CD4-positive, alpha-beta T cell treated with Interleukin-6 for 4 hours (primary cell): ENCODE results near the gene NT5C3B.
"Not testable (repeated sequence)": the region's sequence is repeated elsewhere in the genome, so short reads cannot be mapped to it uniquely, and the experiment has no call there.

ENCODE experiments used
- DNase-seq: peaks from one replicate; pipeline ENCODE4 v3.0.0-alpha.2; 2020; ENCODE audit warnings: mixed read lengths

The NT5C3B gene

GRCh38 chr17:41835800-41836549, at the start of gene NT5C3B:
NT5C3B (minus strand) TSS chr17:41836232; CDS start chr17:41836193, 39 bp downstream.
- peak; percentile 79 for DNase-seq

GRCh38 chr17:41885733-41886132, 49.7 kb upstream of the NT5C3B start:
- peak; percentile 14 for DNase-seq

DNA sequence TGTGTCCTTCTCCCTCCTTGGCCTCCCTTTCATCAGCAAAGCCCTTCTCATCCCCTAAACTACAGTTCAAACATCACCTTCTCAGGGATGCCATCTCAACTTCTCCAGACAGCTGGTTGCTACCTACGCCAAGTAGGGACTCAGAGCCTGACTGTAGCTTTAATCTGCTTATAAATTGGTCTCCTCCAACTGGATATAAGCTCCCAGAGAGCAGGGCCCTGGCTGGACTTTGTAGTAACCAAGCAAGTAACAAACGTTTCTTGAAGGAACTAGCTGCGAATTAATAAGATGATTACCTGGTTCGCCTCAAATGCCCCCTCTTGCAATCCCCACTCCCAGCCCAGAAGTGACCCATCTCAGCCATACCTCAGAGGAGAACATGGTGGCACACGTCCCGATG, 46.7 kb upstream of the NT5C3B start:
- DNase-seq: no peak

GRCh38 chr17:41880130-41880529, 44.1 kb upstream of the NT5C3B start:
- no peak for DNase-seq

GRCh38 chr17:41874293-41874670, 38.2 kb upstream of the NT5C3B start:
- DNase-seq: not testable (repeated sequence)

GRCh38 chr17:41873559-41874292, 37.7 kb upstream of the NT5C3B start:
- DNase-seq: no peak

- no peak for DNase-seq
These were observed 35.8 kb upstream of the NT5C3B start for GRCh38 chr17:41871789-41872188.

DNA sequence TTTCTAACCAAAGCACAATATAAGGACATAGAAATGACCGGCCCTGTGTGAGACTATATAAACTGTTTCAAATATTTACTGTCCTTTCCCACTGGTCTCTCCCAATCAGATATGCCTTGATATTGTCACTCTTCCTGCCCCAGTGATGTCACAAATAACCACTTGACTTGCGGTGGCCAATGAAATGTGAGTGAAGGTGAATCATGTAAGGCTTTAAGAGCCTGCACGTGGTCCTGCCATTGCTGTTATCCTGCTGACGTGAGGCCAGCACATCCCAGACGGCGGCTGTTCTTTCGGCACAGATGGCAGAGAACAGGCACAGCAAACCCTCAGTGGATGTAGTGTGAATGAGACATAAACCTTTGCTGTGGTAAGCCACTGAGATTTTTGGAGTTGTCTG, 34.6 kb upstream of the NT5C3B start:
- no peak for DNase-seq

DNA sequence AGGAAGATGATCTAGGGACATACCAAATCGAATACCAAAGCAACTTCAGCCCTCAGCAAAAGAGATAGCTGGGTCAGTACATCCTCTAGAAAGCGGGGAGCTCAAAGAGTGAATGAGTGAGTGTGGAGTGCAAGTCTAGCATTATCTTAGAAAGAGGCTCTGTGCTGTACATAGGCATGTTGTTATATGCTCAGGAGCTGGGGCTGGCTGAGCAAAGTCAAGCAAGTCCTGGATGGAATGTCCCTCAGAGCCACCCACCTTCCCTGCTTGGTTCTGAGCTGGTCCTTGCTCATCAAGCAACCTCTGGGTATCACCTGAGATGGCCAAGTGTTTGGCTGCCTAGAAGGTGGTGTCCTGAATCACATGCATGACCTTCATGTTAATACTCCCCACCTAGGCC, 34.1 kb upstream of the NT5C3B start:
- no peak for DNase-seq

DNA sequence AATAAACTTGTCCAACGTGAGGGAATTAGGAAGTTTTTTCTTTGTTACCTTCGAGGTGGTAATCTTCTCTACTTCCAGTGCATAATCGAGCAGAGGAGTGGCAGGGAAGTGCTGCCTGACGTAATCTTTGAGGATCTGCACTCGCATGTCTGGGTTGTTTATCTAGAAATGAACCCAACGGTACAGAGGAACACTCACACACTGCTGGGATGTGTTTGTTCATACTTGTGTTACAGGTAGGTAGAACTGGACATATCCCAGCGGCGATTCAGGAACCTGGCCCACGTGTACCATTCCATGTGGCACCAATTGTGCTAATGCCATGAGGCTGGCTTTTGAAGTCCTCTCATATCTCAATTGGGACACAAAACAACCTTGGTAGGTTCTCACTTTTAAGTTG, 33.4 kb upstream of the NT5C3B start:
- no peak for DNase-seq

GRCh38 chr17:41868568-41868967, 32.5 kb upstream of the NT5C3B start:
- no peak for DNase-seq

DNA sequence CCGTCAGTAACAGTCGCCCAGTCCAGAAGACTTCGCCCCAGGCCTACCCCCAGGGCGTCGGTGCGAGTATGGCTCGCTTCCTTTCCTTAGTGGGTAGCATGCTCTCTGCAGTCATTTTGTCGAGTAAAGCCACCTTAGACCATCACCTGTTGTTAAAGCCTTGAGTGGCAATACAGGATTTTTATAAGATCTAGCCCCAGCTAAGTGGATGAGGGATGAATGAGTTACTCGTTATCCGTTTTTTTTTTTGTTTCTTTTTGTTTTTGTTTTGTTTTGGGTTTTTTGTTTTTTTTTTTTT, 29.5 kb upstream of the NT5C3B start:
- no peak for DNase-seq

DNA sequence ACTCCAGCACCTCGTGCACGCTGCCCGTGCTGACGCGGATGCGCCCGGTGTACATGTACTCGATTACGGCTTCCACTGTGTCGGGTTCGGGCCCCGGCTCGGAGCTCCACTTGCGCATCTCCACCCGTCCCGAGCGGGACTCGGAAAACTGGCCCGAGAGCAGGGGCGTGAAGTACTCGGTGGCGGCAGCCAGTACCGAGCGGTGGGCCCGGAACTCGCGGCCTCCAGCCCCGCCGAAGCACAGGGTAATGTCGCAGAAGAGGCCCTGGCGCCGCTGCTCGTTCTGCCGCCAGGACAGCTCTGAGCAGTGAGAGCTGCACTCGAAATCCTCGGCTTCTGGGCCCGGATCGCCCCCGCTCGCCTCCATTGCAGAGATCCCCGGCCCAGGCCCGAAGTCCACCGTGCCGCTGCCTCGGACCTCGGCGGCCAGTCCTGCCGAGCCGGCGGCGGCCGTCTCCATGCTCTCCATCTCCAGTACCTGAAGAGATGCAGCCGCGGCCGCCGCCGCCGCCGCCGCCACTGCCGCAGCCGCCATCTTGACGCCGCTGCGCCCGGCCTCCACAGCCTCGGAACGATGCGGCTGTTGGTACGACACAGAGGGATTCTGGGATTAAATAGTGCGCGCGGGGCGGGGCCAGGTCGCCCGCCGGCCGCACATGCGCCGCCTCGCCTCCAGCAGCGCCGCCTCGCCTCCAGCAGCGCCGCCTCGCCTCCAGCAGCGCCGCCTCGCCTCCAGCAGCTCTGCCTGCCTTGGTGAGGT, 29.0 kb upstream of the NT5C3B start, which contains the start of gene KLHL11:
KLHL11 (minus strand) TSS at position 588 of the 760 bp plus-strand sequence; CDS start at position 535, 53 bp downstream.
- DNase-seq: peak; percentile 90

- DNase-seq: no peak
These were observed 28.4 kb upstream of the NT5C3B start for GRCh38 chr17:41864498-41864835.

DNA sequence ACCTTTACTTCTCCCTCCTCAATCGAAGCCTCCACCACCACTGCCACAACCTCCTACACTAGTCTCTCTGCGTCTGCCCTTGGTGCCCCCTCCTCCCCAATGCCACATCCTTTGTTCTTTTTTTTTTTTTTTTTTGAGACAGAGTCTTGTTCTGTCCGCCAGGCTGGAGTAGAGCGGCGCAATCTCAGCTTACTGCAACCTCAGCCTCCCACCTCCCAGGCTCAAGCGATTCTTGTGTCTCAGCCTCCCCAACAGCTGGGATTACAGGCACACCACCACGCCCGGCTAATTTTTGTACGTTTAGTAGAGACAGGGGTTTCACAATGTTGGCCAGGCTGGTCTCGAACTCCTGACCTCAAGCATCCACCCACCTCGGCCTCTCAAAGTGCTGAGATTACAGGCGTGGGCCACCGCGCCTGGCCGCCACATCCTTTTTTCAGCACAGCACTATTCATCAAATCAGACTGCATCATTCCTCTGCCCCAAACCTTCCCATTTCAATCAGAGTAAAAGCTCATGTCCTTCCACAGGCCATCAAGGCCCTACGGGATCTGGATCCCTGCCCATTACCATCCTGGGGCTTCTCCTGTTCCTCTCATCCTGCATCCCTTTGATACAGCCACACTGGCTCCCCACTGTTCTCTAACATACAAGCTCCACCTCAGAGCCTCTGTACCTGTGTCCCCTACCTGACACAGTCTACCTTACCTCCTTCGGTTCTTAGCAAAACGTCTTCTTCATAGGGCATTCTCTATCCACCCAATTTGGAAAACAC, 27.2 kb upstream of the NT5C3B start:
- peak; percentile 44 for DNase-seq

GRCh38 chr17:41860254-41860931, 24.4 kb upstream of the NT5C3B start:
- no peak for DNase-seq

GRCh38 chr17:41851382-41851781, 15.3 kb upstream of the NT5C3B start:
- not testable (repeated sequence) for DNase-seq

DNA sequence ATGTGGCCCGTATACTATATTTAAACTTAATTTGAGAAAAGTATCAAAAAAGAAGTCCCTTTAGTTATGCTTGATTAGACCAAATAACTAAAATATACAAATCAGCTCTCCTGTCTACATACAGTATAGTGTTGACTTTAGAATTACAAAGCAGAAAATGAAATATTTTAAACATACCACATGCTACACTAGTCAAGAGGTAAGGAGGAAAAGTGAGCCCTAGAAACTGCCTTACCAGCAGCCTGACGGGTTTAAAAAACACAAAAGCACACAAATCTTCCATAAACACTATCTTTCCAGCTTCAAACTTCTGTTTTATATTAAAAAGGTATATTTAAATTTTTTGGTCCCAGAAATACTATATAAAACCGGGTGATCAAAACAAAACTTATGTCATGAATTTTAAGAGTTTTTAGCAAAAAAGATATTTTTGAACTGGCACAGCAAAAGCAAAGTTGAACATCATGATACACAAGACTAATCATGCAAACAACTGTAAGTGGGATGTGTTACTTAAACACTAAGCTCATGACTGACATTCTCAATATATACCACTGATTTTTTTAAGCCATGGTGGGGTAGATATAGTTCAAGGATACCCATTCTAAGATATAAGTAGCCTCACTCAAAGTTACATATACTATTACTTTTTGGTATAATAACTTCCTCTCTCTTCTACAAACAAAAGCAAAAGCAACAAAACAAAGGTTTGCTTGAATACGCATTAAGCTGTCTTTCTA, 13.4 kb upstream of the NT5C3B start:
- no peak for DNase-seq

- DNase-seq: no peak
These were observed 12.8 kb upstream of the NT5C3B start for GRCh38 chr17:41848788-41849187.

DNA sequence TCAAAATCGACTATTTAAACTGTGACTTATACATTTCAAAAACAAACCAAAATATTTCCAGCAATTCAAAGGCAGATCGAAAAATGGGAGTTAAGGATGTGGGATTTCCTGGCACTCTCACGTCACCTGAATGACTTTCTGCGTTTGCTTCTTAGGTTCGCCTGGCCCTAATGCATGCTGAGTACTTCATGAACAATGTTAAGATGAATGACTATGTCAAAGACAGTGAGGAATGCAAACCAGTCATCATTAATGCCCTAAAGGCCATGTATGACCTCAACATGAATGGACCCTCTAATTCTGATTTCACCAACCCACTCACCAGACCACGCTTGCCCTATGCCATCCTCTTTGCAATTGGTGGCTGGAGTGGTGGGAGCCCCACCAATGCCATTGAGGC, 8.9 kb upstream of the NT5C3B start:
- no peak for DNase-seq

DNA sequence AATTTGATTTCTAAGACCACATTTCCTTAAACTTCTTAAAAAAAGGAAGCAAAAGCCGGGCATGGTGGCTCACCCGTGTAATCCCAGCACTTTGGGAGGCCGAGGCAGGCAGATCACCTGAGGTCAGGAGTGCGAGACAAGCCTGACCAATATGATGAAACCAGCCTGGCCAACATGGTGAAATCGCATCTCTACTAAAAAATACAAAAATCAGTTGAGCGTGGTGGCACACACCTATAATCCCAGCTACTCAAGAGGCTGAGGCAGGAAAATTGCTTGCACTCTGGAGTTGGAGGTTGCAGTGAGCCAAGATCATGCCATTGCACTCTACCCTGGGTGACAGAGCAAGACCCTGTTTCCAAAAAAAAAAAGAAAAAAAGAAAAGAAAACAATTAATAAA, 4.7 kb upstream of the NT5C3B start:
- DNase-seq: not testable (repeated sequence)

DNA sequence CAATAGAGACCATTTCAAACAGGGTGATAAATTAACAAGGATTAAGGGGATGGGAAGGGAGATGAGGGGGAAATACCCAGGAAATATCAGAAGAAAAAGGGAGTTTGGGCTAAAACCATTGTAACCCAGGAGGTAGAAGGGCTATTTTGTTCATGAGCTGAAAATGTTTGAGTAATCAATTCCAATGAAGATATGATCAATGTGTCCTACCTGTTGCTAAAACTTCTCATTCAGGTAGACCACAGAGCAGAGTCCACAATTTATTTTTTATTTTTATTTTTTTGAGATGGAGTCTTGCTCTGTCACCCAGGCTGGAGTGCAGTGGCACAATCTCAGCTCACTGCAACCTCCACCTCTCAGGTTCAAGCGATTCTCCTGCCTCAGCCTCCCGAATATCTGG, 3.4 kb upstream of the NT5C3B start:
- not testable (repeated sequence) for DNase-seq
